Right ventricle myocardium inferior (tissue), 1 donor: Measurements from ENCODE around the gene COG3. TPM values are rescaled to one million over a fixed set of nuclear protein-coding genes. Genes with fewer than 3 reads are reported as not detected.

Experiments
- ATAC-seq: fragments of 200-7000 bp; cut with Tn5 transposase; one replicate; pipeline ENCODE4 v1.9.1; 2020; ENCODE audit warnings: mild to moderate bottlenecking, moderate library complexity
- DNase-seq: peaks from one replicate; pipeline ENCODE4 v3.0.0; 2021; ENCODE audit errors: missing footprints
- intact Hi-C: fragments of 100-400 bp; cut with DNase I; formaldehyde crosslinking; loops from one replicate; pipeline ENCODE4 v1.11.0; 2022
- total RNA-seq: library from RNA; stranded (reverse); fragmentation: NEBNext Ultra II Directional; extraction: Animal tissue kit (Norgen Biotek cat#: 25700); gene quantifications from one replicate; pipeline ENCODE4 v1.2.1, GENCODE V29; 2021
- donor health status: DM: no; HTN: yes; CAD: no; lungs with severe emphysema.

The COG3 gene
- total RNA-seq, 1 donor from 2014 or later = 12.3 TPM

DNA sequence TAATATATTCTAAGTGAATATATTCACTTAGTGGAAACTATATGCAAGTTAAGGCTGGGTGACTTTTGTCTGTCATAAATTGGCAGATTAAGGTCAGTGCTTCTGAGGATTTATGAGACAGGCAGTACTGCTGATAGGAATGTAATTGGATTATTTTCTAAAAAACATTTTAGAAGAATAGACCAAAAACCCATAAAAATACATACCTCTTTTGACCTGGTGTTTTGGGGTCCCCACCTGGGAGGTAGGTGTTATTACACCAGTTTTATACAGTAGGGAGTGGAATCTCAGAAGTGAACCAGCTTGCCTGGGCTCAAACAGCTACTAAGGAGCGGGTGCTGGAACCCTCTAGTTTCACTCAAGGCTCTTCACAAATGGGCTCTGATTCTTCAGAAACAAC lies 25.3 kb downstream of the COG3 start:
- ATAC-seq = no peak
- intact Hi-C loops = loop anchor here (5.0 kb wide), 1 partner anchor 118 kb away; no protein-coding TSS in a partner anchor
- DNase-seq = no peak

DNA sequence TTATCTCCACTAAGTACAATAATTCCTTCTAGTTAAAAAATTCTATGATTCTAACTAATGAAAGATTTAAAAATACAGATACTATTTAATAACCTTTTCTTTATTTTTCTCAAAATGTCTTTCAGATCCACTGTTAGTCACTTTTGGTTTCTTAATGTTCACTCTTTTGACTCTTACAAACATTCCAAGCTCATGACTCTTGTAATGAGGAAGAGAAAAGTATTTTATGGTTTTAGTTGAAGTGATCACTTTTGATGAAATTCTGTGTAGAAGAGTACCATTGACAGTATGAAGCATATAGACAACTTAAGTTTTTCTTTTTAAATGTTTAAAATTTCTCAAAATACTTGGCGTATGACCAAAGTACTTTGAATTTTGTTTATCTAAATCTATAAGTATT lies 27.8 kb downstream of the COG3 start:
- intact Hi-C loops = loop anchor here (5.0 kb wide), 1 partner anchor 120 kb away; no protein-coding TSS in a partner anchor
- ATAC-seq (no peak), DNase-seq (no peak)

DNA sequence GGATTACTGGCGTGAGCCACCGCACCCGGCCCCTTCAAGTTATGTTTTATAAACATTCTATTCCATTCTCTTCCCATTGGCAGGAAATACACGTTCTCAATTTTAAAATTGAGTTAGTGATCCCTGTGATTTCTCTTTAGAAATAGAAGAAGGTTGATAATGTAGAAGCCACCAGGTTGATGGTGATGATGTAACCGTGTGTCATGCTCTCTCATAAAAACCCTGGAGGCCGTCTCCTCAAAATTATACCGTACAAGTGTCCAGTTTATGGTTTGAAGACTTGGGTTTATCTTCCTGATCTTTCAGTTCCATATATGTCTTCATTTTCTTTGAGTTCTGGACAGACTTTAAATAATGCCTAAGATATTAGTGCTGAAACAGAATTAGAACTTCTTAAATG lies 32.2 kb downstream of the COG3 start:
- no peak for DNase-seq
- no peak for ATAC-seq
- intact Hi-C loops = no loop called here

DNA sequence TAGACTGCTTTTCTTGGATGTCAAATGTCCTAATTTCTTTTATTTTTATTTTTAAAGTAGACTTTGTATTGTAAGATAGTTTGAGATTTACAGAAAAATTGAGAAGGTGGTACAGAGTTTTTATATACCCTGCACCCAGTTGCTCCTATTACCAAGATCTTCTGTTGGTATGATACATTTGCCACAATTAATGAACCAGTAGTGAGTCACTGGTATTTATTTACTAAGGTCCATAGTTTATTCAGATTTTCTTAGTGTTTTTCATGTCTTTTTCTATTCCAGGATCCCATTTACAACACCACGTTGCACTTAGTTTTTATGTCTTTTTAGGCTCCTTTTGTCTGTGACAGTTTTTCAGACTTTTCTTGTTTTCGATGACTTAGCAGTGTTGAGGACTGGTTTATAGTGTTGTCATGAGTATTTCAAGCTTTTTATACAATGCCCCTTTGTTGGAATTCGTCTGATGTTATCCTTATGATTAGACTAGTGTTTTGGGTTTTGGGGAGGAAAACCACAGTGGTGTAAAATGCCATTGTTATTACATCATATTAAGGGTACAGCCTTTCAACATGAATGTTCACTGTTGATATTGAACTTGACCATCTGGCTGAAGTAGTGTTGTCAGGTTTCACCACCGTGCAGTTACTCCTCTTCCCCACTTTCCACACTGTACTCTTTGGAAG lies 35.9 kb downstream of the COG3 start:
- intact Hi-C loops = no loop called here
- ATAC-seq (peak; percentile 50), DNase-seq (no peak)

- intact Hi-C loops = no loop called here
- DNase-seq (no peak), ATAC-seq (no peak)
Measured at GRCh38 chr13:45501175-45501526, 36.4 kb downstream of the COG3 start.

- intact Hi-C loops = no loop called here
- ATAC-seq (no peak), DNase-seq (no peak)
Measured at GRCh38 chr13:45503658-45504057, 38.9 kb downstream of the COG3 start.

GRCh38 chr13:45506811-45507210 lies 42.1 kb downstream of the COG3 start:
- intact Hi-C loops = no loop called here
- no peak for ATAC-seq
- DNase-seq = no peak

DNA sequence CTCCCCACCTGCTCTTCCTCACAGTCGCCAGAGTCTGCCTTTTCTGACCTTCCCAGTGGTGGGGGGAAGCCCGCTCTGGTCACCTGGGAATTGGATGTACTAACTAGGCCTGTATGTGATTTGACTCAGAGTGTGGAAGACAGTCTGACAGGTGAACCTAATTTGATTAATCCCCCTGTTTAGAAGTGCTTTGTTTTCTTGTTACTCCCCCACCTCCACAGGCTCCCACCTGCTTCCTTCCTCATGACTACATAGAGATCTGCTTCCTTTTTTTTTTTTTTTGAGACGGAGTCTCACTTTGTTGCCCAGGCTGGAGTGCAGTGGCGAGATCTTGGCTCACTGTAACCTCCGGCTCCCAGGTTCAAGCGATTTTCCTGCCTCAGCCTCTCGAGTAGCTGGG lies 44.0 kb downstream of the COG3 start:
- ATAC-seq (no peak), DNase-seq (no peak)
- intact Hi-C loops = no loop called here

- intact Hi-C loops = no loop called here
Measured at GRCh38 chr13:45510672-45511071, 45.9 kb downstream of the COG3 start.

DNA sequence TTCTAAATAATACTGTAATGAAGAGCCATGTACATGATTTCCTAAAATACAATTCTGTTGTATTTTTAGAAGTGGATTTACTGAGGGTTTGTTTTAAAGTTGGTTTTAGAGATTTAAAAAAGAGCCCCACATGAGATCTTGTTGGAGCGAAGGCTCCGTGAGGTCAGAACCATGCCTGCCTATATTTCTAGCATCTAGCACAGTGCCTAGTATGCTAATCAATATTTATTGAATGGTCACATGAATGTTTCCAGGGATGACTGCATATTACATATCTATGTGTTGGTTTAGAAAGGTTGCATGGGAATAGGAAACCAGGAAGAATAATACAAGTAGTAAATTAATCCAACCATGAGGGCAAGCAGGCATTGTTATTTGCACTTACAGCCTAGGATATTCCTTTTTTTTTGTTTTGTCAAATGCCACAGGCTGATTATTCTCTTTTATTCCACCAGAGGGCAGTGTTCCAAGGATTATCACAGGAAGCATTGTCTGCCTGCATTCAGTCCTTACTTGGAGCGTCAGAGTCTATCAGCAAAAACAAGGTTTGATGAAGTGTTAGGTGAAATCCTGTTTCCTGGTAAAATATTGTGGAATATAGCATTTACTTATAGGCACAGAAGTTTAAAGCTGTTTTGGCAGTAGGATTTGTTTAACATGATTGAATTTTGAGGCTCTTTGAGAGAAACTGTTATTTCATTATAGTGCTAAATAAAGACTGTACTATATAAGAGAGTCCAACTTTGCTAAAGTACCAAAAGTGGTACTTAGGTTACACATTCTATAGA lies 46.8 kb downstream of the COG3 start:
- intact Hi-C loops = no loop called here
- DNase-seq (no peak), ATAC-seq (peak; percentile 56)

More at GRCh38 chr13:45510672-45511071, 45.9 kb downstream of the COG3 start:
- no peak for DNase-seq
- no peak for ATAC-seq

GRCh38 chr13:45512098-45512496 lies 47.4 kb downstream of the COG3 start:
- intact Hi-C loops = no loop called here
- no peak for ATAC-seq
- no peak for DNase-seq

DNA sequence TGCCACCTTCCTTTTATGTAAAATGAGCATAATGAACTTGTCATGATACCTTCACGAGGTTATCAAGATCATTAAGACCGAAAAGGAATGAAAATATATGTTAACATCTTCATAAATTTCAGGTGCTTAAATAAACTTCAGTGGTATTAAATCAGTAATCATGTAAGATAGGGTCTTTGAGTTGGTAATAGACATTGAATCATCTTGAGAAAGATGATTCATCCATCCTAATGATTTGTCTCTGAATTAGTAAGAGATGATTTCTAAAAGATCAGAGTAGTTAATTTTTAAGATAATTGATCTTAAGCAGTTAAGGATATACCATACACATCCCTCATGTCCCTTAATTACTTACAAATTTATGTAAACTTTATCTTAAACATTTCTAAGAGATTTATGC lies 52.0 kb downstream of the COG3 start:
- intact Hi-C loops = no loop called here
- DNase-seq = no peak
- no peak for ATAC-seq

- ATAC-seq = no peak
- DNase-seq = no peak
- intact Hi-C loops = no loop called here
Measured at GRCh38 chr13:45518525-45519245, 53.9 kb downstream of the COG3 start.

DNA sequence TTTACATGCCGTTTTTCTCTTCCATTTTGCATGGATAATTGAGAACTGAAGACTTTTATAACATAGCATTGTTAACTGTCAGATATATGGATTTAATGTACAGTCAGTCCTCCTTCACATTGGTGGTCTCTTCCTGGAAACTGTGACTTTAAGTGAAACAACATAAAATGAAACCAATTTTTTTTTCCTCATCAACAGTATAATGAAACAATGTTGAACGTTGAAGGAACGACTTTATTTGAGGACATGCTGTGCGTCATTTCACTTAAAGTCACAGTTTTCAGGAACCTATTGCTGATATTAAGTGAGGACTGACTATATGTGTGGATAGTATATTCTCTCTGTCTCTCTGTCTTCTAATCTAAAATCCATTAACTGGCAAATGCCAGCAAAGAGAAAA lies 54.8 kb downstream of the COG3 start:
- no peak for DNase-seq

GRCh38 chr13:45521297-45521696 lies 56.6 kb downstream of the COG3 start:
- intact Hi-C loops = no loop called here
- no peak for DNase-seq
- ATAC-seq = peak; percentile 54

More for the DNA sequence above, 54.8 kb downstream of the COG3 start:
- intact Hi-C loops = no loop called here
- no peak for ATAC-seq

- intact Hi-C loops = no loop called here
- no peak for DNase-seq
Measured at GRCh38 chr13:45522571-45522970, 57.8 kb downstream of the COG3 start.

GRCh38 chr13:45527699-45528462 lies 63.1 kb downstream of the COG3 start:
- no peak for ATAC-seq
- no peak for DNase-seq
- intact Hi-C loops = no loop called here

More at GRCh38 chr13:45522571-45522970, 57.8 kb downstream of the COG3 start:
- ATAC-seq = no peak

DNA sequence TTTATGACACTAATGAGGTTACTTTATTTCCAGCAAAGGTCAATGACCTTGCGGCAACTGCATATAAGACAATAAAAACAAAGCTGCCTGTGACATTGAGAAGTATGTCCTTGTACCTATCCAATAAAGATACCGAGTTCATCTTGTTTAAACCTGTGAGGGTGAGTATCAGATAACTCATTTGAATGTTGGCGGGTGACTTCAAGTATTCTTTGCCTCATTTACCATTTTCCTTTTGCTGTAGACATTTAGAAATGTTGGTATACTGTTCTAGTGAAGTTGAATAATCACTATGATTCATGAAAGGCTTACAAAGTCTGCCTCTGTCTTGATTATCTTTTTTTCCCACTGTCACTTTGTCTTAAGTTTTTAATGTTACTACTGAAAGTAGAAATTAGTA lies 65.0 kb downstream of the COG3 start:
- intact Hi-C loops = no loop called here
- ATAC-seq (no peak), DNase-seq (no peak)

- no peak for ATAC-seq
- no peak for DNase-seq
- intact Hi-C loops = no loop called here
Measured at GRCh38 chr13:45534604-45535003, 69.9 kb downstream of the COG3 start.
